ENCODE results near the gene FGF7. TPM values are rescaled to one million over a fixed set of nuclear protein-coding genes. Genes with fewer than 3 reads are reported as not detected.

Gene FGF7
- total and polyA plus RNA-seq, 2 of the 8 experiments (the other 6 are each of a cell fraction or from before 2014, with no cell fraction given), result not detected

DNA sequence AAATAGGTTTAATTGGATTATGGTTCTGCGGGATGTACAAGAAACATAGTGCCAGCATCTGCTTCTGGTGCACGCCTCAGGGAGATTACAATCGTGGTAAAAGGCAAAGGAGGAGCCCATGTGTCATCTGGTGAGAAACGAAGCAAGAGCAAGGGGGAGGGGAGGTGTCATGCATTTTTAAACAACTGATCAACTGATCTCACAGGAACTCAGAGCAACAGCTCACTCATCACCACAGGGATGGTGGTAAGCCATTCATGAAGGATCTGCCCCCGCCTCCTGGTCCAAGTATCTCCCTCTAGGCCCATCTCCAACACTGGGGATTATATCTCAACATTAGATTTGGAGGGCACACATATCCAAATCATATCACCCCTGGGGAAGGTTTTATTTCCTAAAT is 42.1 kb upstream of the FGF7 start:
- Histone ChIP-seq H3K27me3 (replicated peaks in 1 of 4; ENCODE audit: control insufficient read depth in 3 of 4, extremely low read depth in 1 of 4, insufficient read depth in 3 of 4, low read length in 3 of 4) (no peaks in the 10 kb centered on the region), H2BK120ac (replicated peaks; ENCODE audit: low read depth, low read length) (no peak overlapping the region), H3K14ac (ENCODE audit: insufficient read length) (no peak overlapping the region), H4K5ac (ENCODE audit: insufficient read length, low read depth, low read length) (no peak overlapping the region), H3K56ac (replicated peaks; ENCODE audit: insufficient read length, low read depth, low read length) (no peak overlapping the region), H3K79me2 (ENCODE audit: control insufficient read depth in 1 of 2, insufficient read depth in 2 of 2, low read length in 2 of 2) (no peaks in the 10 kb centered on the region), H3K4me1 (replicated peaks in 1 of 4; ENCODE audit: control insufficient read depth in 3 of 4, insufficient read depth in 4 of 4, low read length in 3 of 4) (peaks cover 0 to 8% (median 4%) of the 10 kb centered on the region in 4 experiments; a peak in 4 of 7 replicates), H2BK12ac (ENCODE audit: low read depth, low read length) (no peak overlapping the region), H2BK5ac (ENCODE audit: low read depth, low read length) (no peak overlapping the region), H4K8ac (ENCODE audit: extremely low read depth, insufficient read depth, low read length) (no peak overlapping the region), H3K4ac (replicated peaks; ENCODE audit: insufficient read length, low read depth, low read length) (no peak overlapping the region), H2AFZ (ENCODE audit: low read length) (peak overlapping the region; percentile 20; the same call in 1 of the 2 replicates), H3K27ac (ENCODE audit: low read depth, low read length) (no peak overlapping the region), H3K36me3 (ENCODE audit: control insufficient read depth in 2 of 4, insufficient read depth in 4 of 4, low read length in 3 of 4) (no peaks in the 10 kb centered on the region), H2BK20ac (ENCODE audit: low read length) (no peak overlapping the region), H4K20me1 (replicated peaks in 1 of 2; ENCODE audit: control insufficient read depth in 1 of 2, insufficient read depth in 2 of 2, low read length in 2 of 2) (no peaks in the 10 kb centered on the region), H3K79me1 (ENCODE audit: low read depth, low read length) (no peaks in the 10 kb centered on the region), H3K9me3 (ENCODE audit: insufficient read depth in 2 of 2, low read depth in 1 of 2, low read length in 1 of 2) (no peaks in the 10 kb centered on the region), H4K91ac (replicated peaks; ENCODE audit: insufficient read length, low read length) (no peak overlapping the region), H2AK5ac (ENCODE audit: low read depth, low read length) (no peak overlapping the region), H3K9ac (replicated peaks in 1 of 4; ENCODE audit: extremely low read depth in 1 of 4, low read depth in 3 of 4, low read length in 3 of 4) (no peak overlapping the region), H3K23me2 (ENCODE audit: low read depth, low read length) (no peaks in the 10 kb centered on the region), H3K18ac (ENCODE audit: extremely low read depth, low read length) (peak overlapping the region; percentile 36; the same call in 1 of the 2 replicates), H2BK15ac (ENCODE audit: low read length) (no peak overlapping the region), H3K4me3 (ENCODE audit: extremely low read depth in 1 of 4, insufficient read depth in 2 of 4, low read depth in 3 of 4, low read length in 4 of 4) (no peak overlapping the region), H3K4me2 (ENCODE audit: insufficient read depth in 1 of 2, low read depth in 2 of 2, low read length in 2 of 2) (no peak overlapping the region), H3K23ac (ENCODE audit: insufficient read length) (no peak overlapping the region)
- TF ChIP-seq SRF (IDR thresholded peaks at IDR 0.05; ENCODE audit: low read depth, low read length), result no peak
- no peak for TF ChIP-seq CBX8 (IDR thresholded peaks at IDR 0.05; ENCODE audit: borderline replicate concordance, low read depth, low read length)
- TF ChIP-seq KDM4A (IDR thresholded peaks at IDR 0.05; ENCODE audit: low read depth, low read length, severe bottlenecking), result no peak
- no peak for TF ChIP-seq BCL11A (IDR thresholded peaks at IDR 0.05; ENCODE audit: low read depth in 2 of 2, low read length in 2 of 2)
- no peak for TF ChIP-seq CHD2 (IDR thresholded peaks at IDR 0.05; ENCODE audit: low read length)
- TF ChIP-seq, protein P1, sequence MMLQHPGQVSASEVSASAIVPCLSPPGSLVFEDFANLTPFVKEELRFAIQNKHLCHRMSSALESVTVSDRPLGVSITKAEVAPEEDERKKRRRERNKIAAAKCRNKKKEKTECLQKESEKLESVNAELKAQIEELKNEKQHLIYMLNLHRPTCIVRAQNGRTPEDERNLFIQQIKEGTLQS (IDR thresholded peaks at IDR 0.05; ENCODE audit: insufficient read depth, low read depth, low read length), result no peak
- TF ChIP-seq KDM5A (IDR thresholded peaks at IDR 0.05; ENCODE audit: low read length), result no peak
- no peak for TF ChIP-seq CBX5 (IDR thresholded peaks at IDR 0.05; ENCODE audit: low read depth, low read length)
- no peak for TF ChIP-seq BACH1 (IDR thresholded peaks at IDR 0.05; ENCODE audit: low read length)
- no peak for TF ChIP-seq POU5F1 (IDR thresholded peaks at IDR 0.05; ENCODE audit: low read depth, low read length)
- ChIA-PET CTCF (ENCODE audit: partially characterized antibody) (interaction anchor here (0.8 kb wide), 1 partner anchor 9 kb away, joined by 3 read pairs; no protein-coding TSS in a partner anchor), POLR2A (ENCODE audit: partially characterized antibody) (no interaction called here)
- 84% methylated on average over 5 of the region's 5 CpGs; no CpG with 5 or more reads in 1 of the 2 experiments for WGBS, 2 experiments (ENCODE audit: extremely low coverage in 1 of 2, insufficient coverage in 1 of 2, insufficient read length in 1 of 2, insufficient replicate concordance in 2 of 2, low coverage in 1 of 2, low lambda C conversion rate in 2 of 2, missing lambda C conversion rate in 1 of 2)
- FAIRE-seq (peak; percentile 79), DNase-seq (ENCODE audit: low read depth in 1 of 2, low spot score in 2 of 2) (no peak)

Data from H1 (cell line).